K562 (cell line): ENCODE measurements around the gene ZNF513. TPM values are rescaled to one million over a fixed set of nuclear protein-coding genes. Genes with fewer than 3 reads are reported as not detected.

Experiments used
- ELK3 ChIP-seq: fragments of 450-650 bp; formaldehyde crosslinking; IDR thresholded peaks from 2 replicates; pipeline ENCODE4 v1.4.0; 2020; ENCODE audit warnings: mild to moderate bottlenecking
- KDM2B ChIP-seq: fragments of 250-450 bp; sonication (Bioruptor Pico); IDR thresholded peaks from 2 replicates; pipeline ENCODE4 v1.8.0; 2021; ENCODE audit warnings: mild to moderate bottlenecking, moderate library complexity
- MECOM ChIP-seq: fragments of 250-450 bp; sonication (Bioruptor Pico); IDR thresholded peaks from 2 replicates; pipeline ENCODE4 v1.8.0; 2022; ENCODE audit warnings: inconsistent platforms
- PTTG1 ChIP-seq: fragments of 450-650 bp; IDR thresholded peaks from 2 replicates; pipeline ENCODE4 v1.6.1; 2016; ENCODE audit warnings: low read depth, mild to moderate bottlenecking, missing genetic modification characterization, missing compliant biosample characterization
- ZBTB11 ChIP-seq, 3 experiments: fragments of 200-800 bp in 1 of 3; fragments of 250-450 bp in 1 of 3; fragments of 450-650 bp in 1 of 3; sonication (Bioruptor Pico) in 1 of 3; sonication (Bioruptor generic) in 1 of 3; formaldehyde crosslinking in 1 of 3; IDR thresholded peaks; 2 replicates each; pipeline versions ENCODE4 v1.6.1 to v1.8.0; 2016 to 2022; ENCODE audit warnings: mild to moderate bottlenecking in 2 of 3, missing genetic modification characterization in 2 of 3, missing compliant biosample characterization in 1 of 3, moderate library complexity in 1 of 3
- polyA plus RNA-seq, 8 experiments: library from polyadenylated mRNA; depleted of rRNA in 4 of 8; stranded (reverse) in 5 of 8; unstranded in 3 of 8; fragments of >200 nt; fragmentation: Nextera tagmentation in 2 of 8; fragmentation: Illumina TruSeq in 1 of 8; extraction: Ambion mirVana in 2 of 8; extraction: Trizol in 1 of 8; gene quantifications; 2 replicates each; pipeline versions ENCODE4 v1.2.1 to v1.2.3, GENCODE V29; 2011 to 2014; ENCODE audit warnings: inconsistent platforms in 1 of 8, missing spikeins in 1 of 8
- total RNA-seq, 7 experiments: library from RNA; depleted of rRNA in 6 of 7; stranded (reverse); fragments of >200 nt in 6 of 7; fragmentation: Illumina TruSeq in 2 of 7; extraction: Trizol in 2 of 7; gene quantifications; 2 replicates each; pipeline versions ENCODE4 v1.2.1 to v1.2.3, GENCODE V29; 2011 to 2021; ENCODE audit warnings: low replicate concordance in 1 of 7
- TF ChIP-seq, protein P1 (sequence below): sonication (generic); formaldehyde crosslinking; IDR thresholded peaks from 2 replicates; pipeline ENCODE4 v1.9.0; 2022; ENCODE audit warnings: mild to moderate bottlenecking, missing genetic modification reagents
- TF ChIP-seq, protein P2 (sequence below): sonication (generic); formaldehyde crosslinking; IDR thresholded peaks from 2 replicates; pipeline ENCODE4 v1.8.1; 2023; ENCODE audit warnings: mild to moderate bottlenecking, missing genetic modification reagents

ZNF513 gene
- total and polyA plus RNA-seq, 9 of the 15 experiments (the other 6 are each of a cell fraction or from before 2014, with no cell fraction given): 0.04 to 13.6 (median 4.4) TPM

DNA sequence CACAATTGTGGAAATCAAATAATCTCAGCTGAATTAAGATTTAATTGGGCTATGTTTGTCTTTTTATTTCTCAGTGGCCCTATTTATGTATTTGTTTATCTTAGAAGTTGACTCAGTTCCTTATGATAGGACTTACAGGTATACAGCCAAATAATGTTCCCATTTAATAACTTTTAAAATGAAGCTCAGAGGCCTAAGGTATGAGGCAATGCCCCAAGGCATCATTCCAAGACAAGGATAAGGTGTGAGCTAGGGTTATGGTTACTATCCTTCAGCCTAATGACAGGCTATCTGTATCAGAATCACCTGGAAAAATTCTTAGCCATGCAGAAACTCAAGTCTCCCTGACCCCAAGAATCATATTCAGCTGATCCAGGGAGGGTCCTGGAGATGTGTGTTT lies 40.5 kb upstream of the ZNF513 start (continued):
- TF ChIP-seq, protein P1, sequence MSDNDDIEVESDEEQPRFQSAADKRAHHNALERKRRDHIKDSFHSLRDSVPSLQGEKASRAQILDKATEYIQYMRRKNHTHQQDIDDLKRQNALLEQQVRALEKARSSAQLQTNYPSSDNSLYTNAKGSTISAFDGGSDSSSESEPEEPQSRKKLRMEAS (CRISPR knock-in tag): no peak
- TF ChIP-seq, protein P2, sequence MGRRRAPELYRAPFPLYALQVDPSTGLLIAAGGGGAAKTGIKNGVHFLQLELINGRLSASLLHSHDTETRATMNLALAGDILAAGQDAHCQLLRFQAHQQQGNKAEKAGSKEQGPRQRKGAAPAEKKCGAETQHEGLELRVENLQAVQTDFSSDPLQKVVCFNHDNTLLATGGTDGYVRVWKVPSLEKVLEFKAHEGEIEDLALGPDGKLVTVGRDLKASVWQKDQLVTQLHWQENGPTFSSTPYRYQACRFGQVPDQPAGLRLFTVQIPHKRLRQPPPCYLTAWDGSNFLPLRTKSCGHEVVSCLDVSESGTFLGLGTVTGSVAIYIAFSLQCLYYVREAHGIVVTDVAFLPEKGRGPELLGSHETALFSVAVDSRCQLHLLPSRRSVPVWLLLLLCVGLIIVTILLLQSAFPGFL (CRISPR knock-in tag): no peak
- no peak for TF ChIP-seq KDM2B (CRISPR knock-in tag)
- TF ChIP-seq ZBTB11 (CRISPR knock-in tag; IDR thresholded peaks at IDR 0.05): no peak
- no peak for TF ChIP-seq ELK3 (CRISPR knock-in tag)
- no peak for TF ChIP-seq MECOM (CRISPR knock-in tag)
- no peak for TF ChIP-seq PTTG1
